H54 (cell line): ENCODE measurements around the gene NDUFV3.
"Not testable (repeated sequence)": the region's sequence is repeated elsewhere in the genome, so short reads cannot be mapped to it uniquely, and the experiment has no call there.

Source experiments
- DNase-seq: peaks from one replicate; pipeline ENCODE4 v3.0.0; 2011; ENCODE audit warnings: low spot score, mixed read lengths; ENCODE audit not compliant: insufficient read length
- FAIRE-seq: peaks from 3 replicates; lab custom pipeline; 2011; peaks lifted over from hg19 to GRCh38; lab: Jason Lieb, UNC
- POLR2A ChIP-seq: IDR thresholded peaks from 2 replicates; pipeline ENCODE4 v1.6.1; 2011; ENCODE audit warnings: low read depth, mild to moderate bottlenecking, low read length

NDUFV3 gene

DNA sequence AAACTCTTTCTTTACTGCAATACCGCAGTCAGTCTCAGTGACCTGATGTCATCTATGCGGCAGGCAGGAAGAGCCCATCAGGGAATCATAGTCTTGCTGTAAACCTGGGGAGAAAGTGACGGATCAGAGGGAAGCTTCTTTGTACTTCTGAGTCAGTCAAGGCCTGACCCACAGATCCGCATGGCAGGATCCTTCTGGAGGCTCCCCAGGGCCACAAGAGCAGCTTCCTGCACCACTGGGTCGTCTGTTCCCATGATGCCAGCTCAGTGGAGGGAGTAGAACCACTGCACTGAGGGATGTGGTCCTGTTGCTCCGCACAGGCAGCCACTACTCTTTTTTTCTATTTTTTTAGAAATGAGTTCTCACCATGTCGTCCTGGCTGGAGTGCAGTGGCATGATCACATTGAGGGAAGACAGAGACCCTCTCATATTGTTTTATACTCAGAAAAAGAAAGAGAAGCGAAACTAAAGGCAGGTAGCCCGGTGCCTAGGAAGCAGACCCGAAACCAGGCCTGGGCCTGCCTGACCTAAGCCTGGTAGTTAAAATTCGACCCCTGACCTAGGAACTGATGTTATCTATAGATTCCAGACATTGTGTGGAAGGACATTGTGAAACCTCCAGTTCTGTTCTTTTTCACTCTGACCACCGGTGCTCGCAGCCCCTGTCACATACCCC is 38.6 kb downstream of the NDUFV3 start:
- DNase-seq (no peak), FAIRE-seq (no peak)
- TF ChIP-seq POLR2A = no peak

DNA sequence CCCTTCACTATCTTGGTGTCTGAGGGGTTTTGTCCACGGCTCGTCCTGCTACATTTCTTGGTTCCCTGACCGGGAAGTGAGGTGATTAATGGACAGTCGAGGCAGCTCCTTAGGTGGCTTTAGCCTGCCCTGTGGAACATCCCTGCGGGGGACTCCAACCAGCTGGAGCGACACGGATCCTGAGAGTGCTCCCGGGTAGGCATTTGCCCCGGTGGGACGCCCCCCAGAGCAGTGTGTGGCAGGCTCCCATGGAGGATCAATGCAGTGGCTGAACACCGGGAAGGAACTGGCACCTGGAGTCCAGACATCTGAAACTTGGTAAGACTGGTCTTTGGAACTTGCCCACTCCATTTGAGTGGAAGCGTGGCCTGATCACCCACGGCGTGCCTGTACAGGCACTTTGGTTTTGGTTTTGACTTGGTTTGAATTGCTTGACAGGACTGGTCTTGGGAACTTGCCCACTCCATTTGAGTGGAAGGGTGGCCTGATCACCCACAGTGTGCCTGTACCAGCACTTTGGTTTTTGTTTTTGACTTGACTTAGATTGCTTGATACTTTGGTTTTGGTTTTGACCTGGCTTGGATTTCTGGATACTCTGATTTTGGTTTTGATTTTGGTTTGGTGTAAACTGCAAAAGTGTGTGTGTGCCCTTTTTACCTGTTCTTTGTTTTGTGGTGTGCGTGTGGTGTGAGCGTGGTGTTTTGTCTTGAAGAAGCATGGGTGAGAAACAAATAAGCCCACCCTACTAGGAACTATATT is 39.4 kb downstream of the NDUFV3 start:
- DNase-seq, FAIRE-seq: not testable (repeated sequence)

- FAIRE-seq, DNase-seq: not testable (repeated sequence)
These were observed 40.2 kb downstream of the NDUFV3 start for GRCh38 chr21:42933137-42933970.

DNA sequence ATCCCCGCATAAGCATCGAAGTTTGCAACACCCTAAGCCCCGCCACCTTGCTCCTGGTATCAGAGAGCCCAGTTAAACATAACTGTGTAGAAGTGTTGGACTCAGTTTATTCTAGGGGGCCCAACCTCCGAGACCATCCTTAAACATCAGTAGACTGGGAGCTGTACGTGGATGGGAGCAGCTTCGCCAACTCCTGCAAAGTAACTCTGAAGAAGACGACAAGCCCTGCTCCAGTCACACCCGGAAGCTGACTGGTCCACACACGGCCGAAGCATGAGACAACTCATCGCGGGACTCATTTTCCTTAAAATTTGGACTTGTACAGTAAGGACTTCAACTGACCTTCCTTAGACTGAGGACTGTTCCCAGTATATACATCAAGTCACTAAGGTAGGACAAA is 40.9 kb downstream of the NDUFV3 start:
- not testable (repeated sequence) for FAIRE-seq, DNase-seq

- DNase-seq, FAIRE-seq: not testable (repeated sequence)
These were observed 43.3 kb downstream of the NDUFV3 start for GRCh38 chr21:42936360-42936759.

DNA sequence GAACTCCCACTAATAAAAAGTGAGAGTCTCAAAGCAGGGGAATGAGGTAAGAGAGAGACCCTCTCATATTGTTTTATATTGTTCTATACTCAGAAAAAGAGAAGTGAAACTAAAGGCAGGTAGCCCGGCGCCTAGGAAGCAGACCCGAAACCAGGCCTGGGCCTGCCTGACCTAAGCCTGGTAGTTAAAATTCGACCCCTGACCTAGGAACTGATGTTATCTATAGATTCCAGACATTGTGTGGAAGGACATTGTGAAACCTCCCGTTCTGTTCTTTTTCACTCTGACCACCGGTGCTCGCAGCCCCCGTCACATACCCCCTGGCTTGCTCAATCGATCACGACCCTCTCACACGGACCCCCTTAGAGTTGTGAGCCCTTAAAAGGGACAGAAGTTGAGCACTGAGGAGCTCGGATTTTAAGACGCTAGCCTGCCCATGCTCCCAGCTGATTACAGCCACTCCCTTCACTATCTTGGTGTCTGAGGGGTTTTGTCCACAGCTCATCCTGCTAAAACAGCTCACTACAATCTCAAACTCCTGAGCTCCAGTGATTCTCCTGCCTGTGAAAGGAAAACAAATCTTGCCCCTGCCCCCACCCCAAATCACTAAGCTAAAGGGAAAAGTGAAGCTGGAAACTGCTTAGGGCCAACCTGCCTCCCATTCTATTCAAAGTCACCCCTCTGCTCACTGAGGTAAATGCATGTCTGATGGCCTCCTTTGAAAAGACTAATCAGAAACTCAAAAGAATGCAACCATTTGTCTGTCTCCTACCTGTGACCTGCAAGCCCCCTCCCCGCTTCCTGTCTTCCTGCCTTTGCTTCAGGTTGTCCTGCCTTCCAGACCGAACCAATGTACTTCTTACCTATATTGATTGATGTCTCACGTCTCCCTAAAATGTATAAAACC is 44.2 kb downstream of the NDUFV3 start:
- FAIRE-seq, DNase-seq: not testable (repeated sequence)

DNA sequence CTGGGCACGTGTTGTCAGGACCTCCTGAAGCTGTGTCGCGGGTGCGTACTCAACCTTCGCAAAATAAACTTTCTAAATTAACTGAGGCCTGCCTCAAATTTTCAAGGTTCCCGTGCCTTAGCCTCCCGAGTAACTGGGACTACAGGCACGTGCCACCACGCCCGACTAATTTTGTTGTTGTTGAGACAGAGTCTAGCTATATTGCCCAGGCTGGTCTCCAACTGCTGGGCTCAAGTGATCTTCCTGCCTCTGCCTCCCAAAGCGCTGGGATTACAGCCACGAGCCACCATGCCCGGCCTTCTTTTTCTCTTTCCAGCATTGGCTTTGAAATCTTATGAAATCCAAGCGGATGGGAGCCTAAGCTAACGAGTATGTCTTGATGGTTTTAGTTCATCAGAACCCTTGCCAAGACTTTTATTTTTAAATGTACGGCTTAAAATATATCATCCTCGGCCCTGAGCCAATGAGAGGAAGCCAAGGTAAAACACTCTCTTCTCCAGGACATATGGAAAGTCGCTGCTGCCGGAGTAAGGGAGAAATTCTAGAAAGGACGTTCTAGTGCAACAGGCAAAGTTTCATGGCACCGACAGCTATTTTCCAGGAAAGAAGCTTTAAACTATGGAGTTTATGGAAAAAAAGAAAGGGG is 45.0 kb downstream of the NDUFV3 start:
- FAIRE-seq = no peak
- no peak for TF ChIP-seq POLR2A
- DNase-seq = no peak

DNA sequence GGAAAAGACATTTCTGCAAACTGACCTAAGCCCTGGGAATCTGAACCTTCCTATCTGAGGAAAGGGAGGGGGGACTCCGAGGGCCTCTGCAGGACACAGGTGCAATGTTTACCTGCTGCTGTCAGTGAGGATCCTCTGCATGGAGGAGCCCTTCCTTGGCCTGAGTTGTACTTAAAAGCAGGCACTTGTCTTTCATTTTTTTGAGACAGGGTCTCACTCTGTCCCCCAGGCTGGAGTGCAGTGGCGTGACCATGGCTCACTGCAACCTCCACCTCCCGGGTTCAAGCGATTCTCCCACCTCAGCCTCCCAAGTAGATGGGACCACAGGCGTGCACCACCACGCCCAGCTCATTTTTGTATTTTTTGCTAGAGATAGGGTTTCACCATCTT is 45.5 kb downstream of the NDUFV3 start:
- DNase-seq, FAIRE-seq: not testable (repeated sequence)

DNA sequence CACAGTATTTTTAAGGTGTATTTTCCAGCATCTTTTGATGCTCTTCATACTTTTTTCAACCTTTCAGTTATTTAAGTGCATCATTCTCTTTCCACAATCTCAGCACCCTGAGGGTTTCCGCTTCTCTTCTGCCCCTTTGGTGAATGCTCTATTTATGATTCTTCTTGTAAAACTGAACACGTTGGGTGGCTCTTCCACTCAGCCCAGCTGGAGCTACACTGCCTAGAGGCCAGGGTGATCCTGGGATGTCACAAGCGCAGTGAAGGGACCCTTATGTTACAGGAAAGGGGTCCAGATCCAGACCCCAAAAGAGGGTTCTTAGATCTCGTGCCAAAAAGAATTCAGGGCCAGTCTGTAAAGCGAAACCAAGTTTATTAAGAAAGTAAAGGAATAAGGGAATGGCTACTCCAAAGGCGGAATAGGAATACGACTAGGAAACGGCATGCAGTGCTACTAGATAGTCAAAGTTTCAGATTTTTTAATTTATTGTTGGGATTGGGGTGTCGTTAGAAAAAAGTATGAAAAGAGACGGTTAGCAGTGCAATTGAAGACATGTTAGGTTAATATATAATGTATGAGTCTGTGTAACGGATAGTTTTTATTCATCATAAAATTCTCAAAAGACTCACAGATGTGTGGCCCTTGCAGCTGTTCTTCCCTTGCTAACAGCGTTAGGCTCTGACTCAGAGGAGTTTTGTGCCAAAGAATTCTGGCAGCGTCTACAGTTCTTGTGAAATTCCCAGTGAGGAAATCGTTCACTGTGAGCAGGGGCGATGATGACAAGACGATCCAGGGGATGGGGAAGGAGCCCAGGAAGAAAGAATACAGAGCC is 46.7 kb downstream of the NDUFV3 start:
- DNase-seq = peak; percentile 87
- FAIRE-seq = no peak
- no peak for TF ChIP-seq POLR2A

DNA sequence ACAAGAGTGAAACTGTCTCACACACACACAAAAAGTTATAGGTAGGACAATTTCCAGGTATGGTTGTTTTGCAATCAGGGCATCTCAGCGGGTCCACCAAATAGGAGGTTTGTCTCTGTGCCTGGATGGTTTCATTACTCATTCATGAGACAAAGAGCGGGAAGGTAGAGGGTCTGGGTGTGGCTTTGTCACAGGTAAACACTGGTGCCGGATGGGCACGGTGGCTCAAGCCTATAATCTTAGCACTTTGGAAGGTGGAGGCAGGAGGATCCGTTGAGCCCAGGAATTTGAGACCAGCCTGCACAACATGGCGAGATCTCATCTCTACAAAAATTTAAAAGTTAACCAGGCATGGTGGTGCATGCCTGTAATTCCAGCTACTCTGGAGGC is 48.6 kb downstream of the NDUFV3 start:
- DNase-seq = no peak
- no peak for FAIRE-seq
- no peak for TF ChIP-seq POLR2A

- no peak for TF ChIP-seq POLR2A
- no peak for DNase-seq
- FAIRE-seq = no peak
These were observed 49.1 kb downstream of the NDUFV3 start for GRCh38 chr21:42942244-42942643.

DNA sequence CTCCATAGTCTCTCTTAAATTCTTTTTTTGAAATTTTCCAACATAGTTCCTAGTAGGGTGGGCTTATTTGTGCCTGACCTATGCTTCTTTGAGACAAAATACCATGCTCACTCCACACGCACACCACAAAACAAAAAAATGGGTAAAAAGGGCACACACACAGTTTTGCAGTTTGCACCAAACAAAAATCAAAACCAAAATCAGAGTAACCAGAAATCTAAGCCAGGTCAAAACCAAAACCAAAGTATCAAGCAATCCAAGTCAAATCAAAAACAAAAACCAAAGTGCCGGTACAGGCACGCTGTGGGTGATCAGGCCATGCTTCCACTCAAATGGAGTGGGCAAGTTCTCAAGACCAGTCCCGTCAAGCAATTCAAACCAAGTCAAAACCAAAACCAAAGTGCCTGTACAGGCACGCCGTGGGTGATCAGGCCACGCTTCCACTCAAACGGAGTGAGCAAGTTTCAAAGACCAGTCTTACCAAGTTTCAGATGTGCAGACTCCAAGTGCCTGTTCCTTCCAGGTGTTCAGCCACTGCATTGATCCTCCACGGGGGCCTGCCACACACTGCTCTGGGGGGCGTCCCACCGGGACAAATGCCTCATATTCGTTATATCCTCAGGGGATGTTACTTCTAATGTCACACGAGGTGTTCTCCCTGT is 56.1 kb downstream of the NDUFV3 start:
- DNase-seq, FAIRE-seq: not testable (repeated sequence)

GRCh38 chr21:42951193-42951592 is 58.1 kb downstream of the NDUFV3 start:
- FAIRE-seq, DNase-seq: not testable (repeated sequence)
